ENCODE results near the gene RPL5.

DNA sequence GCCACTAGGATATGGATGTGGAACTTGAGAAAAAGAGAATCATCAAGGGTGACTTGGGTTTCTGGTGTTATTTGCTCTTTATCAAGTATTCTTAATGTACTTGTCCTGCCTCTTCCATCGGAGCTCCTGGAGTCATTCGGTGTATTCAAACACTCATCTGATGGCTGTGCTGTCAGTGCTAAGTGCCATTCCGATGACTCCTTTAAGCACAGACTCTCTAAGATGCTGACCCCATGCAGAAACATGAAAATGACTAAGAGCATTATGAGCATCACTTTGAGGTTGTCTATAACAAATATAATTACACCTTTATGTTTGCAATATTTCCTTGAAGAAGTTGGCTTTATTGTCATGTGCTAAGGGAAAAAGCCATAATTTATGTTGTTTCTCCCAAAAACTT, 11.3 kb upstream of the RPL5 start:
- TF ChIP-seq, protein P1, sequence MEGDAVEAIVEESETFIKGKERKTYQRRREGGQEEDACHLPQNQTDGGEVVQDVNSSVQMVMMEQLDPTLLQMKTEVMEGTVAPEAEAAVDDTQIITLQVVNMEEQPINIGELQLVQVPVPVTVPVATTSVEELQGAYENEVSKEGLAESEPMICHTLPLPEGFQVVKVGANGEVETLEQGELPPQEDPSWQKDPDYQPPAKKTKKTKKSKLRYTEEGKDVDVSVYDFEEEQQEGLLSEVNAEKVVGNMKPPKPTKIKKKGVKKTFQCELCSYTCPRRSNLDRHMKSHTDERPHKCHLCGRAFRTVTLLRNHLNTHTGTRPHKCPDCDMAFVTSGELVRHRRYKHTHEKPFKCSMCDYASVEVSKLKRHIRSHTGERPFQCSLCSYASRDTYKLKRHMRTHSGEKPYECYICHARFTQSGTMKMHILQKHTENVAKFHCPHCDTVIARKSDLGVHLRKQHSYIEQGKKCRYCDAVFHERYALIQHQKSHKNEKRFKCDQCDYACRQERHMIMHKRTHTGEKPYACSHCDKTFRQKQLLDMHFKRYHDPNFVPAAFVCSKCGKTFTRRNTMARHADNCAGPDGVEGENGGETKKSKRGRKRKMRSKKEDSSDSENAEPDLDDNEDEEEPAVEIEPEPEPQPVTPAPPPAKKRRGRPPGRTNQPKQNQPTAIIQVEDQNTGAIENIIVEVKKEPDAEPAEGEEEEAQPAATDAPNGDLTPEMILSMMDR (conservative IDR thresholded peaks at IDR 0.05 in 1 of 2, IDR thresholded peaks at IDR 0.05 in 1 of 2; ENCODE audit: low read depth in 1 of 2, low read length in 2 of 2): no peak
- TF ChIP-seq EZH2 (IDR thresholded peaks at IDR 0.05; ENCODE audit: low read length, missing control alignments): no peak

Measured in fibroblast of lung (primary cell).